Measurements from ENCODE around the gene ZSWIM3.

- TF ChIP-seq CTCF (conservative IDR thresholded peaks at IDR 0.05; ENCODE audit: low read depth, low read length) = no peak
- TF ChIP-seq EZH2 (IDR thresholded peaks at IDR 0.05; ENCODE audit: low read length, unreplicated experiment) = no peak
Measured at GRCh38 chr20:45861221-45862075, 4.0 kb downstream of the ZSWIM3 start.
